HepG2 (cell line): ENCODE data around the gene RPL18.

ENCODE experiments used
- MEF2D ChIP-seq: sonication (generic); formaldehyde crosslinking; IDR thresholded peaks from 2 replicates; pipeline ENCODE4 v1.5.1; 2020; ENCODE audit warnings: mild to moderate bottlenecking, missing genetic modification reagents
- STAT5B ChIP-seq: sonication (generic); formaldehyde crosslinking; IDR thresholded peaks from 2 replicates; pipeline ENCODE4 v1.4.0; 2020; ENCODE audit warnings: missing genetic modification reagents
- TF ChIP-seq, protein P1 (sequence below): sonication (generic); formaldehyde crosslinking; IDR thresholded peaks from 2 replicates; pipeline ENCODE4 v1.4.0; 2020; ENCODE audit warnings: missing genetic modification reagents
- TF ChIP-seq, protein P2 (sequence below): sonication (generic); formaldehyde crosslinking; IDR thresholded peaks from 2 replicates; pipeline ENCODE4 v1.9.0; 2021; ENCODE audit warnings: missing genetic modification reagents, borderline replicate concordance
- TF ChIP-seq, protein P3 (sequence below): sonication (generic); formaldehyde crosslinking; IDR thresholded peaks from 2 replicates; pipeline ENCODE4 v1.5.0; 2020; ENCODE audit warnings: mild to moderate bottlenecking, missing genetic modification reagents, moderate library complexity
- TF ChIP-seq, protein P4 (sequence below): sonication (generic); formaldehyde crosslinking; IDR thresholded peaks from 2 replicates; pipeline ENCODE4 v1.4.0; 2020; ENCODE audit warnings: missing genetic modification reagents, borderline replicate concordance

DNA sequence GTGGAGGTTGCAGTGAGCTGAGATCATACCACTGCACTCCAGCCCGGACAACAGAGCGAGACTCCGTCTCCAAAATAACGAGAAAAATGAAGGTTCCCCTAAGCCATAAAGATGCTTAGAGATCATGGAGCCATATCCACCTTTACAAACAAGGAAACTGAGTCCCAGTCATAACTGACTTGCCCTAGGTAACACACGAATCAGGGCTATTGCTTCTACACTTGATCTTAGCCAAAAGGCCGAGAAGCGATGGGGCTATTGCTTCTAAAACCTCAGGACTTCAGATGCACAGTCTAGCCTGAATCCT, 15.0 kb upstream of the RPL18 start:
- TF ChIP-seq, protein P1, sequence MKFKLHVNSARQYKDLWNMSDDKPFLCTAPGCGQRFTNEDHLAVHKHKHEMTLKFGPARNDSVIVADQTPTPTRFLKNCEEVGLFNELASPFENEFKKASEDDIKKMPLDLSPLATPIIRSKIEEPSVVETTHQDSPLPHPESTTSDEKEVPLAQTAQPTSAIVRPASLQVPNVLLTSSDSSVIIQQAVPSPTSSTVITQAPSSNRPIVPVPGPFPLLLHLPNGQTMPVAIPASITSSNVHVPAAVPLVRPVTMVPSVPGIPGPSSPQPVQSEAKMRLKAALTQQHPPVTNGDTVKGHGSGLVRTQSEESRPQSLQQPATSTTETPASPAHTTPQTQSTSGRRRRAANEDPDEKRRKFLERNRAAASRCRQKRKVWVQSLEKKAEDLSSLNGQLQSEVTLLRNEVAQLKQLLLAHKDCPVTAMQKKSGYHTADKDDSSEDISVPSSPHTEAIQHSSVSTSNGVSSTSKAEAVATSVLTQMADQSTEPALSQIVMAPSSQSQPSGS (CRISPR knock-in tag) = no peak
- TF ChIP-seq MEF2D (CRISPR knock-in tag) (no peak; the same call in 1 of the 2 replicates), STAT5B (CRISPR knock-in tag) (no peak)
- TF ChIP-seq, protein P2, sequence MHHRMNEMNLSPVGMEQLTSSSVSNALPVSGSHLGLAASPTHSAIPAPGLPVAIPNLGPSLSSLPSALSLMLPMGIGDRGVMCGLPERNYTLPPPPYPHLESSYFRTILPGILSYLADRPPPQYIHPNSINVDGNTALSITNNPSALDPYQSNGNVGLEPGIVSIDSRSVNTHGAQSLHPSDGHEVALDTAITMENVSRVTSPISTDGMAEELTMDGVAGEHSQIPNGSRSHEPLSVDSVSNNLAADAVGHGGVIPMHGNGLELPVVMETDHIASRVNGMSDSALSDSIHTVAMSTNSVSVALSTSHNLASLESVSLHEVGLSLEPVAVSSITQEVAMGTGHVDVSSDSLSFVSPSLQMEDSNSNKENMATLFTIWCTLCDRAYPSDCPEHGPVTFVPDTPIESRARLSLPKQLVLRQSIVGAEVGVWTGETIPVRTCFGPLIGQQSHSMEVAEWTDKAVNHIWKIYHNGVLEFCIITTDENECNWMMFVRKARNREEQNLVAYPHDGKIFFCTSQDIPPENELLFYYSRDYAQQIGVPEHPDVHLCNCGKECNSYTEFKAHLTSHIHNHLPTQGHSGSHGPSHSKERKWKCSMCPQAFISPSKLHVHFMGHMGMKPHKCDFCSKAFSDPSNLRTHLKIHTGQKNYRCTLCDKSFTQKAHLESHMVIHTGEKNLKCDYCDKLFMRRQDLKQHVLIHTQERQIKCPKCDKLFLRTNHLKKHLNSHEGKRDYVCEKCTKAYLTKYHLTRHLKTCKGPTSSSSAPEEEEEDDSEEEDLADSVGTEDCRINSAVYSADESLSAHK (CRISPR knock-in tag) = no peak
- TF ChIP-seq, protein P3, sequence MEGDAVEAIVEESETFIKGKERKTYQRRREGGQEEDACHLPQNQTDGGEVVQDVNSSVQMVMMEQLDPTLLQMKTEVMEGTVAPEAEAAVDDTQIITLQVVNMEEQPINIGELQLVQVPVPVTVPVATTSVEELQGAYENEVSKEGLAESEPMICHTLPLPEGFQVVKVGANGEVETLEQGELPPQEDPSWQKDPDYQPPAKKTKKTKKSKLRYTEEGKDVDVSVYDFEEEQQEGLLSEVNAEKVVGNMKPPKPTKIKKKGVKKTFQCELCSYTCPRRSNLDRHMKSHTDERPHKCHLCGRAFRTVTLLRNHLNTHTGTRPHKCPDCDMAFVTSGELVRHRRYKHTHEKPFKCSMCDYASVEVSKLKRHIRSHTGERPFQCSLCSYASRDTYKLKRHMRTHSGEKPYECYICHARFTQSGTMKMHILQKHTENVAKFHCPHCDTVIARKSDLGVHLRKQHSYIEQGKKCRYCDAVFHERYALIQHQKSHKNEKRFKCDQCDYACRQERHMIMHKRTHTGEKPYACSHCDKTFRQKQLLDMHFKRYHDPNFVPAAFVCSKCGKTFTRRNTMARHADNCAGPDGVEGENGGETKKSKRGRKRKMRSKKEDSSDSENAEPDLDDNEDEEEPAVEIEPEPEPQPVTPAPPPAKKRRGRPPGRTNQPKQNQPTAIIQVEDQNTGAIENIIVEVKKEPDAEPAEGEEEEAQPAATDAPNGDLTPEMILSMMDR (CRISPR knock-in tag) = no peak
- TF ChIP-seq, protein P4, sequence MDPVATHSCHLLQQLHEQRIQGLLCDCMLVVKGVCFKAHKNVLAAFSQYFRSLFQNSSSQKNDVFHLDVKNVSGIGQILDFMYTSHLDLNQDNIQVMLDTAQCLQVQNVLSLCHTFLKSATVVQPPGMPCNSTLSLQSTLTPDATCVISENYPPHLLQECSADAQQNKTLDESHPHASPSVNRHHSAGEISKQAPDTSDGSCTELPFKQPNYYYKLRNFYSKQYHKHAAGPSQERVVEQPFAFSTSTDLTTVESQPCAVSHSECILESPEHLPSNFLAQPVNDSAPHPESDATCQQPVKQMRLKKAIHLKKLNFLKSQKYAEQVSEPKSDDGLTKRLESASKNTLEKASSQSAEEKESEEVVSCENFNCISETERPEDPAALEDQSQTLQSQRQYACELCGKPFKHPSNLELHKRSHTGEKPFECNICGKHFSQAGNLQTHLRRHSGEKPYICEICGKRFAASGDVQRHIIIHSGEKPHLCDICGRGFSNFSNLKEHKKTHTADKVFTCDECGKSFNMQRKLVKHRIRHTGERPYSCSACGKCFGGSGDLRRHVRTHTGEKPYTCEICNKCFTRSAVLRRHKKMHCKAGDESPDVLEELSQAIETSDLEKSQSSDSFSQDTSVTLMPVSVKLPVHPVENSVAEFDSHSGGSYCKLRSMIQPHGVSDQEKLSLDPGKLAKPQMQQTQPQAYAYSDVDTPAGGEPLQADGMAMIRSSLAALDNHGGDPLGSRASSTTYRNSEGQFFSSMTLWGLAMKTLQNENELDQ (CRISPR knock-in tag) = no peak
